ENCODE data around the gene METTL16.

METTL16 gene

GRCh38 chr17:2478458-2478857 lies 33.2 kb downstream of the METTL16 start:
- Histone ChIP-seq H3K27me3 (ENCODE audit: control insufficient read depth in 1 of 2, insufficient read depth in 2 of 2, low read length in 2 of 2) (no peaks in the 10 kb centered on the region), H3K4me1 (ENCODE audit: control insufficient read depth, insufficient read depth, low read length) (no peaks in the 10 kb centered on the region), H3K27ac (ENCODE audit: low read length) (no peak overlapping the region), H3K9ac (ENCODE audit: low read length in 2 of 2) (no peak overlapping the region), H3K4me3 (ENCODE audit: low read length in 2 of 2) (no peak overlapping the region), H3K9me3 (ENCODE audit: control insufficient read depth in 2 of 2, low read length in 2 of 2) (no peaks in the 10 kb centered on the region), H3K36me3 (ENCODE audit: control insufficient read depth in 2 of 2, insufficient read depth in 2 of 2, low read length in 2 of 2) (peaks cover 22 to 23% of the 10 kb centered on the region in 2 donors)

GRCh38 chr17:2475056-2475455 lies 36.6 kb downstream of the METTL16 start:
- Histone ChIP-seq H3K9ac (ENCODE audit: low read length in 2 of 2) (no peak overlapping the region), H3K36me3 (ENCODE audit: control insufficient read depth in 2 of 2, insufficient read depth in 2 of 2, low read length in 2 of 2) (peaks cover 27 to 32% of the 10 kb centered on the region in 2 donors), H3K4me3 (ENCODE audit: low read length in 2 of 2) (no peak overlapping the region), H3K27me3 (ENCODE audit: control insufficient read depth in 1 of 2, insufficient read depth in 2 of 2, low read length in 2 of 2) (no peaks in the 10 kb centered on the region), H3K4me1 (ENCODE audit: control insufficient read depth, insufficient read depth, low read length) (no peaks in the 10 kb centered on the region), H3K27ac (ENCODE audit: low read length) (no peak overlapping the region), H3K9me3 (ENCODE audit: control insufficient read depth in 2 of 2, low read length in 2 of 2) (no peaks in the 10 kb centered on the region)

DNA sequence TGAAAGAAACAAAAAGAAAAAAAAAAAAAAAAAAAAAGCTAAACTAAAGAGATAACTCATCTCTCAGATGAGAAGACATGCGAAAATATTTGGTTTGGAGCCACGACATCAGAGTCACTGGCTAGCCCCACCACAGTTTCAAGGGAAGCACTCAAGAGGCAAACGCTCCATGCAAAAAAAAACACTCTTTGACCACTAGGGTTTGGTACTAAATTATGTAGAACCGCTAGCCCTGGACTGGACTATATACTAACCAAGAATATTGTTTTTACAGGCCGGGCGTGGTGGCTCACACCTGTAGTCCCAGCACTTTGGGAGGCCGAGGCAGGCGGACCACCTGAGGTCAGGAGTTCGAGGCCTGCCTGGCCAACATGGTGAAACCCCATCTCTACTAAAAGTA lies 37.3 kb downstream of the METTL16 start:
- H3K9ac ChIP-seq (ENCODE audit: low read length in 2 of 2): no peak overlapping the region
- peaks cover 29 to 30% of the 10 kb centered on the region in 2 donors for H3K36me3 ChIP-seq (ENCODE audit: control insufficient read depth in 2 of 2, insufficient read depth in 2 of 2, low read length in 2 of 2)
- no peaks in the 10 kb centered on the region for H3K9me3 ChIP-seq (ENCODE audit: control insufficient read depth in 2 of 2, low read length in 2 of 2)
- H3K27ac ChIP-seq (ENCODE audit: low read length): no peak overlapping the region
- H3K4me1 ChIP-seq (ENCODE audit: control insufficient read depth, insufficient read depth, low read length): no peaks in the 10 kb centered on the region
- no peak overlapping the region for H3K4me3 ChIP-seq (ENCODE audit: low read length in 2 of 2)
- no peaks in the 10 kb centered on the region for H3K27me3 ChIP-seq (ENCODE audit: control insufficient read depth in 1 of 2, insufficient read depth in 2 of 2, low read length in 2 of 2)

DNA sequence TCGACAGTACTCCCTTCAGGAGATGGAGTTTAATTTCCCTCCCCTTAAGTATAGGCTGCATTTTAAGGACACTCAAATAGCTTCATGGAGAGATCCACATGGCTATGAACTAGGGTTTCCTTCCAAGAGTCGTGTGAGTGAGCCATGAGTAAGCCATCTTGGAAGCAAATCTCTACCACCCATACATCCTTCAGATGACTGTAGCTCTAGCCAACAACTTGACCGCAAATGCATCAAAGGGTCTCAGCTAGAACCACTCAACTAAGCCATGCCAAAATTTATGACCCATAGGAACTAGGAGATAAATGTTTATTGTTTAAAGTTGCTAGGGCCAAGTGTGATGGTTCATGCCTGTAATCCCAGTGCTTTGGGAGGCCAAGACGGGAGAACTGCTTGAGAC lies 43.4 kb downstream of the METTL16 start:
- no peak overlapping the region for H3K9ac ChIP-seq (ENCODE audit: low read length in 2 of 2)
- no peaks in the 10 kb centered on the region for H3K9me3 ChIP-seq (ENCODE audit: control insufficient read depth in 2 of 2, low read length in 2 of 2)
- no peak overlapping the region for H3K27ac ChIP-seq (ENCODE audit: low read length)
- peaks cover 24 to 26% of the 10 kb centered on the region in 2 donors for H3K36me3 ChIP-seq (ENCODE audit: control insufficient read depth in 2 of 2, insufficient read depth in 2 of 2, low read length in 2 of 2)
- H3K27me3 ChIP-seq (ENCODE audit: control insufficient read depth in 1 of 2, insufficient read depth in 2 of 2, low read length in 2 of 2): no peaks in the 10 kb centered on the region
- no peaks in the 10 kb centered on the region for H3K4me1 ChIP-seq (ENCODE audit: control insufficient read depth, insufficient read depth, low read length)
- no peak overlapping the region for H3K4me3 ChIP-seq (ENCODE audit: low read length in 2 of 2)

GRCh38 chr17:2466931-2467330 lies 44.8 kb downstream of the METTL16 start:
- Histone ChIP-seq H3K9me3 (ENCODE audit: control insufficient read depth in 2 of 2, low read length in 2 of 2) (no peaks in the 10 kb centered on the region), H3K27me3 (ENCODE audit: control insufficient read depth in 1 of 2, insufficient read depth in 2 of 2, low read length in 2 of 2) (no peaks in the 10 kb centered on the region), H3K27ac (ENCODE audit: low read length) (no peak overlapping the region), H3K4me1 (ENCODE audit: control insufficient read depth, insufficient read depth, low read length) (no peaks in the 10 kb centered on the region), H3K4me3 (ENCODE audit: low read length in 2 of 2) (no peak overlapping the region), H3K9ac (ENCODE audit: low read length in 2 of 2) (no peak overlapping the region), H3K36me3 (ENCODE audit: control insufficient read depth in 2 of 2, insufficient read depth in 2 of 2, low read length in 2 of 2) (peaks cover 19 to 37% of the 10 kb centered on the region in 2 donors)

GRCh38 chr17:2462481-2462880 lies 49.2 kb downstream of the METTL16 start:
- H3K27me3 ChIP-seq (ENCODE audit: control insufficient read depth in 1 of 2, insufficient read depth in 2 of 2, low read length in 2 of 2): no peaks in the 10 kb centered on the region
- peaks cover 13 to 24% of the 10 kb centered on the region in 2 donors for H3K36me3 ChIP-seq (ENCODE audit: control insufficient read depth in 2 of 2, insufficient read depth in 2 of 2, low read length in 2 of 2)
- H3K9ac ChIP-seq (ENCODE audit: low read length in 2 of 2): no peak overlapping the region
- H3K27ac ChIP-seq (ENCODE audit: low read length): no peak overlapping the region
- H3K9me3 ChIP-seq (ENCODE audit: control insufficient read depth in 2 of 2, low read length in 2 of 2): no peaks in the 10 kb centered on the region
- no peak overlapping the region for H3K4me3 ChIP-seq (ENCODE audit: low read length in 2 of 2)
- peaks cover 12% of the 10 kb centered on the region for H3K4me1 ChIP-seq (ENCODE audit: control insufficient read depth, insufficient read depth, low read length)

- peak overlapping the region; percentile 70 for H3K27ac ChIP-seq (ENCODE audit: low read length)
- no peak overlapping the region for H3K4me3 ChIP-seq (ENCODE audit: low read length in 2 of 2)
- peaks cover 8 to 24% of the 10 kb centered on the region in 2 donors for H3K36me3 ChIP-seq (ENCODE audit: control insufficient read depth in 2 of 2, insufficient read depth in 2 of 2, low read length in 2 of 2)
- no peaks in the 10 kb centered on the region for H3K27me3 ChIP-seq (ENCODE audit: control insufficient read depth in 1 of 2, insufficient read depth in 2 of 2, low read length in 2 of 2)
- H3K4me1 ChIP-seq (ENCODE audit: control insufficient read depth, insufficient read depth, low read length): peaks cover 12% of the 10 kb centered on the region
- no peak overlapping the region for H3K9ac ChIP-seq (ENCODE audit: low read length in 2 of 2)
- H3K9me3 ChIP-seq (ENCODE audit: control insufficient read depth in 2 of 2, low read length in 2 of 2): no peaks in the 10 kb centered on the region
These were observed 51.8 kb downstream of the METTL16 start for GRCh38 chr17:2459917-2460271.

GRCh38 chr17:2457913-2458312 lies 53.8 kb downstream of the METTL16 start:
- H3K4me1 ChIP-seq (ENCODE audit: control insufficient read depth, insufficient read depth, low read length): peaks cover 12% of the 10 kb centered on the region
- H3K36me3 ChIP-seq (ENCODE audit: control insufficient read depth in 2 of 2, insufficient read depth in 2 of 2, low read length in 2 of 2): peaks cover 4 to 14% of the 10 kb centered on the region in 2 donors
- no peaks in the 10 kb centered on the region for H3K9me3 ChIP-seq (ENCODE audit: control insufficient read depth in 2 of 2, low read length in 2 of 2)
- H3K4me3 ChIP-seq (ENCODE audit: low read length in 2 of 2): no peak overlapping the region
- no peaks in the 10 kb centered on the region for H3K27me3 ChIP-seq (ENCODE audit: control insufficient read depth in 1 of 2, insufficient read depth in 2 of 2, low read length in 2 of 2)
- no peak overlapping the region for H3K27ac ChIP-seq (ENCODE audit: low read length)
- H3K9ac ChIP-seq (ENCODE audit: low read length in 2 of 2): no peak overlapping the region

DNA sequence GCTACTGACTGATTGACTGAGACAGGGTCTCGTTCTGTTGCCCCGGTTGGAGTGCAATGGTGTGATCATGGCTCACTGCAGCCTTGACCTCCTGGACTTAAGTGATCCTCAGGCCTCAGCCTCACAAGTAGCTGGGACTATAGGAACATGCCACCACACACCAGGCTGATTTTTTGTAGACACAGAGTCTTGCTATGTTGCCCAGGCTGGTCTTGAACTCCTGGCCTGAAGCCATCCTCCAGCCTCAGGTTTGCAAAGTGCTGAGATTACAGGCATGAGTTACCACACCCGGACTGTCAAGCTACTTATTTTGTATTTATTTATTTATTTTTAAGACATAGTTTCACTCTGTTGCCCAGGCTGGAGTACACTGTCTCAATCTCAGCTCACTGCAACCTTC lies 55.2 kb downstream of the METTL16 start:
- Histone ChIP-seq H3K9ac (ENCODE audit: low read length in 2 of 2) (no peak overlapping the region), H3K4me3 (ENCODE audit: low read length in 2 of 2) (no peak overlapping the region), H3K27ac (ENCODE audit: low read length) (no peak overlapping the region), H3K36me3 (ENCODE audit: control insufficient read depth in 2 of 2, insufficient read depth in 2 of 2, low read length in 2 of 2) (peaks cover 0 to 6% of the 10 kb centered on the region in 2 donors), H3K4me1 (ENCODE audit: control insufficient read depth, insufficient read depth, low read length) (peaks cover 12% of the 10 kb centered on the region), H3K9me3 (ENCODE audit: control insufficient read depth in 2 of 2, low read length in 2 of 2) (no peaks in the 10 kb centered on the region), H3K27me3 (ENCODE audit: control insufficient read depth in 1 of 2, insufficient read depth in 2 of 2, low read length in 2 of 2) (no peaks in the 10 kb centered on the region)

GRCh38 chr17:2455956-2456355 lies 55.7 kb downstream of the METTL16 start:
- no peaks in the 10 kb centered on the region for H3K9me3 ChIP-seq (ENCODE audit: control insufficient read depth in 2 of 2, low read length in 2 of 2)
- H3K9ac ChIP-seq (ENCODE audit: low read length in 2 of 2): no peak overlapping the region
- no peak overlapping the region for H3K4me3 ChIP-seq (ENCODE audit: low read length in 2 of 2)
- H3K27me3 ChIP-seq (ENCODE audit: control insufficient read depth in 1 of 2, insufficient read depth in 2 of 2, low read length in 2 of 2): no peaks in the 10 kb centered on the region
- H3K4me1 ChIP-seq (ENCODE audit: control insufficient read depth, insufficient read depth, low read length): peaks cover 12% of the 10 kb centered on the region
- peaks cover 0 to 4% of the 10 kb centered on the region in 2 donors for H3K36me3 ChIP-seq (ENCODE audit: control insufficient read depth in 2 of 2, insufficient read depth in 2 of 2, low read length in 2 of 2)
- no peak overlapping the region for H3K27ac ChIP-seq (ENCODE audit: low read length)

GRCh38 chr17:2453866-2454265 lies 57.8 kb downstream of the METTL16 start:
- H3K4me3 ChIP-seq (ENCODE audit: low read length in 2 of 2): no peak overlapping the region
- H3K9ac ChIP-seq (ENCODE audit: low read length in 2 of 2): no peak overlapping the region
- H3K27ac ChIP-seq (ENCODE audit: low read length): no peak overlapping the region

More at GRCh38 chr17:2453866-2454265, 57.8 kb downstream of the METTL16 start:
- H3K27me3 ChIP-seq (ENCODE audit: control insufficient read depth in 1 of 2, insufficient read depth in 2 of 2, low read length in 2 of 2): no peaks in the 10 kb centered on the region
- peaks cover 0 to 4% of the 10 kb centered on the region in 2 donors for H3K36me3 ChIP-seq (ENCODE audit: control insufficient read depth in 2 of 2, insufficient read depth in 2 of 2, low read length in 2 of 2)
- H3K4me1 ChIP-seq (ENCODE audit: control insufficient read depth, insufficient read depth, low read length): peaks cover 2% of the 10 kb centered on the region
- H3K9me3 ChIP-seq (ENCODE audit: control insufficient read depth in 2 of 2, low read length in 2 of 2): no peaks in the 10 kb centered on the region

Measured in stomach smooth muscle (tissue), 2 donors.